ENCODE data around the gene SLC30A1. TPM values are rescaled to one million over a fixed set of nuclear protein-coding genes. Genes with fewer than 3 reads are reported as not detected.
A peak's percentile ranks its signal among the peaks of the same experiment; 100 is the strongest.

Gene SLC30A1
- polyA plus RNA-seq, 1 experiment = 12.8 TPM

DNA sequence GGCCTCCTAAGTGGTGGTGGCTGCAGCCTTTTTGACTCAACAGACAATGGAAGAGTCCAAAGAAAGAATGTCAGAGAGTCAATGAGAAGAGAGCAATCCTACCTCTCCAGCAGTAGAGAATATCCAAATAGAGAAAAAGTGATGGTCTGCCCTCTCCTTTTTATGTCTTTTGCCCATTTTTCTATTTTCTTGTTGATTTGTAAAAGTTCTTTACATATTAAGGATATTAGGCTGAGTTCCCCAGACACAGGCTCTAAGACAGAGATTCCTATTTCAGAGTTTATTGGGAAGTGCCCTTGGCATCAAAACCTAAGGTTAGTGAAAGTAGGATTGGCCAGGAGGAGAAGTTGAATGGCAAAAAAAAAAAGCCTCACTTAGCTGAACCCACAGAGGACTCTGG lies 20.3 kb upstream of the SLC30A1 start:
- H3K9me3 ChIP-seq (ENCODE audit: control insufficient read depth, insufficient read depth, low read length) = no peaks in the 10 kb centered on the region
- no peak for DNase-seq (ENCODE audit: low read depth, low spot score)
- POLR2A ChIA-PET = no interaction called here
- no peak overlapping the region for H3K4me3 ChIP-seq (ENCODE audit: low read depth, low read length)
- no peak overlapping the region for H3K27ac ChIP-seq (ENCODE audit: low read depth, low read length)
- H3K27me3 ChIP-seq (ENCODE audit: control insufficient read depth, insufficient read depth, low read length) = no peaks in the 10 kb centered on the region
- TF ChIP-seq, protein P1, sequence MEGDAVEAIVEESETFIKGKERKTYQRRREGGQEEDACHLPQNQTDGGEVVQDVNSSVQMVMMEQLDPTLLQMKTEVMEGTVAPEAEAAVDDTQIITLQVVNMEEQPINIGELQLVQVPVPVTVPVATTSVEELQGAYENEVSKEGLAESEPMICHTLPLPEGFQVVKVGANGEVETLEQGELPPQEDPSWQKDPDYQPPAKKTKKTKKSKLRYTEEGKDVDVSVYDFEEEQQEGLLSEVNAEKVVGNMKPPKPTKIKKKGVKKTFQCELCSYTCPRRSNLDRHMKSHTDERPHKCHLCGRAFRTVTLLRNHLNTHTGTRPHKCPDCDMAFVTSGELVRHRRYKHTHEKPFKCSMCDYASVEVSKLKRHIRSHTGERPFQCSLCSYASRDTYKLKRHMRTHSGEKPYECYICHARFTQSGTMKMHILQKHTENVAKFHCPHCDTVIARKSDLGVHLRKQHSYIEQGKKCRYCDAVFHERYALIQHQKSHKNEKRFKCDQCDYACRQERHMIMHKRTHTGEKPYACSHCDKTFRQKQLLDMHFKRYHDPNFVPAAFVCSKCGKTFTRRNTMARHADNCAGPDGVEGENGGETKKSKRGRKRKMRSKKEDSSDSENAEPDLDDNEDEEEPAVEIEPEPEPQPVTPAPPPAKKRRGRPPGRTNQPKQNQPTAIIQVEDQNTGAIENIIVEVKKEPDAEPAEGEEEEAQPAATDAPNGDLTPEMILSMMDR (IDR thresholded peaks at IDR 0.05; ENCODE audit: low read depth, low read length) = no peak
- CTCF ChIA-PET = no interaction called here

DNA sequence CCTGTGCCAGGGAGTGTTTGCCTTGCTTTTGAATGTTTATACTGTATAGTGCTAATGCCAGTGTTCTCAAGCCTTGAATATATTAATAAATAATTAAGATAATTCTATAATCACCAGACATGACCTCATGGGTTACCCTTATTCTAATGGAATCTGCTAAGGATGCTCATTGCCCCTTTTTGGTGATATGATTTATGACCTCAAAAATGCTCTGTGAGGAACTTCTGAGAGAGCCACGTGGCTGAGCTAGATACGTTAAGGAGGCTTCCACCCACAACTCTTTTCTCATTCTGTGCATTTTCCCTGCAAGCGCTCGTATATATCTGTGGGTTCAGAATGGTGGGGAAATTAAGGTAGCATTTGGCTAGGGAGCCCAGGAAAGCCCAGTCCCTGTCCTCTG lies 19.6 kb upstream of the SLC30A1 start:
- Histone ChIP-seq H3K27me3 (ENCODE audit: control insufficient read depth, insufficient read depth, low read length) (no peaks in the 10 kb centered on the region), H3K27ac (ENCODE audit: low read depth, low read length) (no peak overlapping the region), H3K4me3 (ENCODE audit: low read depth, low read length) (no peak overlapping the region), H3K9me3 (ENCODE audit: control insufficient read depth, insufficient read depth, low read length) (no peaks in the 10 kb centered on the region)
- DNase-seq (ENCODE audit: low read depth, low spot score) = no peak
- TF ChIP-seq, protein P1 (IDR thresholded peaks at IDR 0.05; ENCODE audit: low read depth, low read length) = no peak
- ChIA-PET POLR2A (interaction anchor here (0.7 kb wide), 1 partner anchor 33 kb away, joined by 3 read pairs; no protein-coding TSS in a partner anchor), CTCF (no interaction called here)

DNA sequence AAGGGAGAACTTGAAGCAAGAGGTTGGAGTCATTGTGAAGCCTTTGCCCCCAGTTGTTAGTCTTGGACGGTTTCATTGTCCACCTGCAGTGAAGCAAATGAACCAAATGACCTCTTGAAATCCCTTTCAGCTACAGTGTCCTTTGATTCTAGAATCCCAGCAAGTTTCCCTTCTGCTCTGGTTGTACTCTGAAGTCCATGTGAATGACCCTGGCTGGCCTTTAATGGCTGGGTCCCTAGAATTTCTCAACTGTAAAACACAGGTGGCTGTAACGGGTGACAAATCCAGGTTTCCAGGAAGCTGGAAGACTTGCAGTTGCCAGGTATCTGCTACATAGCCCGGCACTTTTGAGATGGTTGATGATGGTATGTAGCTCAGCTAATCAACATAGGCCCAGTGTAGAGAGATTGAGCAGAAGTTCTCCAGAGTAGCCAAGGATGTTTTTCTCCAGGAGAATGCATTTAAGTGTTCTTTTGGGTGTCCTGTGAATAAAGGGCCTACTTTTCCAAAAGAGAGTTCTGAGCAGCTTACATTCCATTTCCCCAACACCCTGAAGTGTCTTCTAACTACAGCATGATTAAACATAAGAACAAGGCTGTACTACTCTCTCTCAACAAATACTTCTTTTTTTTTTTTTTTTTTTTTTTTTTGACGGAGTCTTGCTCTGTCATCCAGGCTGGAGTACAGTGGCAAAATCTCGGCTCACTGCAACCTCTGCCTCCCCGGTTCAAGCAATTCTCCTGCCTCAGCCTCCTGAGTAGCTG lies 17.6 kb upstream of the SLC30A1 start:
- no peak for DNase-seq (ENCODE audit: low read depth, low spot score)
- Histone ChIP-seq H3K27ac (ENCODE audit: low read depth, low read length) (no peak overlapping the region), H3K9me3 (ENCODE audit: control insufficient read depth, insufficient read depth, low read length) (no peaks in the 10 kb centered on the region), H3K27me3 (ENCODE audit: control insufficient read depth, insufficient read depth, low read length) (no peaks in the 10 kb centered on the region), H3K4me3 (ENCODE audit: low read depth, low read length) (no peak overlapping the region)
- TF ChIP-seq, protein P1 (IDR thresholded peaks at IDR 0.05; ENCODE audit: low read depth, low read length) = no peak
- ChIA-PET POLR2A (interaction anchor here (0.7 to 1.2 kb wide), 2 partner anchors 18 to 43 kb away, joined by 3 to 6 read pairs; partner anchors contain the start of gene SLC30A1), CTCF (interaction anchor here (0.7 to 0.8 kb wide), 2 partner anchors 15 to 57 kb away, joined by 3 read pairs; no protein-coding TSS in a partner anchor)

DNA sequence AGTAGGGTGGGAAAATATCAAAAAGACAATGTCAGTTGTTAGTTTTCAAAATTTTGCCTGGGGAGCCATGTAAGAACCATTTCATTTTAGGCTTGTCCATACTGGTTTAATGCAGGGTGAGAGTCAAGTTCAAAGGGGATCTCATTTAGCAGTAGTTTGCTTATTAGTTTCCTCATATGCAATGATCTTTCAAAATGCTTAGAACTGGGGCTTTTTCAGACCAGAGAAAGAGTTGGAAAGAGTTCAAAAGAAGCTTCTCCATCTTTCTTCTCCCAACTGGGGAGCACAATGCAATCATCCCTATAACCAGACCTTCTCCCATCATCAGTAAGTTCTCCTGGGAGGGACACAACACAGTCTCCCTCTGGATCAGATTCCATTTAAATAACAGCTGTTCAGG lies 16.5 kb upstream of the SLC30A1 start:
- no peaks in the 10 kb centered on the region for H3K9me3 ChIP-seq (ENCODE audit: control insufficient read depth, insufficient read depth, low read length)
- TF ChIP-seq, protein P1 (IDR thresholded peaks at IDR 0.05; ENCODE audit: low read depth, low read length) = no peak
- no peak overlapping the region for H3K4me3 ChIP-seq (ENCODE audit: low read depth, low read length)
- H3K27ac ChIP-seq (ENCODE audit: low read depth, low read length) = no peak overlapping the region
- POLR2A ChIA-PET = no interaction called here
- CTCF ChIA-PET = no interaction called here
- no peaks in the 10 kb centered on the region for H3K27me3 ChIP-seq (ENCODE audit: control insufficient read depth, insufficient read depth, low read length)
- no peak for DNase-seq (ENCODE audit: low read depth, low spot score)

DNA sequence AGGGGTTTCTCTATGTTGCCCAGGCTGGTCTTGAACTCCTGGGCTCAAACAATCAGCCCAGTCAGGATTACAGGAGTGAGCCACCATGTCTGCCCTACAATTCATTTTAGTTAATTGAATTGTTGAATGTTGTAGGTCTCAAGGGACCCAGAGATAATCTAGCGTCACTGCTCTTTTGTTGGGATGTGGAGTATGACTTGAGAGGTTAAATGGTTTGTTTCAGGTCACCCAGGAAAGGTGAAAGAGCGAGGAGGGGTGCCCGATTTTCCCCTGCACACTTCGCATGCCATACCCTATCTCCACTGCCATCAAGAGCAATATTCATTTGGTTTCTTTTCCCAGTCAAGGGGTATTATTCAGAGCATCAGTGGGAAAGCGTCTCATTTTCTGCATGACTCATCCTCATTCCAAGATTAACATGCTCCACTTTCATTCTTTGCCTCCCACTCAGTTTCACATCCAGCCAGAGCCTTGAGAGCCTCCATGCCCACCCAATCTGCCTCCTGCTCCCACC lies 13.1 kb upstream of the SLC30A1 start:
- H3K9me3 ChIP-seq (ENCODE audit: control insufficient read depth, insufficient read depth, low read length) = no peaks in the 10 kb centered on the region
- no peaks in the 10 kb centered on the region for H3K27me3 ChIP-seq (ENCODE audit: control insufficient read depth, insufficient read depth, low read length)
- ChIA-PET CTCF (no interaction called here), POLR2A (interaction anchor here (1.0 kb wide), 1 partner anchor 13 kb away, joined by 3 read pairs; the partner anchor contains the start of gene SLC30A1)
- H3K4me3 ChIP-seq (ENCODE audit: low read depth, low read length) = no peak overlapping the region
- DNase-seq (ENCODE audit: low read depth, low spot score) = no peak
- TF ChIP-seq, protein P1 (IDR thresholded peaks at IDR 0.05; ENCODE audit: low read depth, low read length) = no peak
- peak overlapping the region; percentile 49 for H3K27ac ChIP-seq (ENCODE audit: low read depth, low read length)

Data from AG04450 (cell line).